HG02840 (cell line): ENCODE data around the gene AIDA.
"Not testable (repeated sequence)": the region's sequence is repeated elsewhere in the genome, so short reads cannot be mapped to it uniquely, and the experiment has no call there.

Source experiments
- ATAC-seq: cut with Tn5 transposase; IDR thresholded peaks from one replicate; pipeline ENCODE4 v1.9.1; 2021; ENCODE audit warnings: mild to moderate bottlenecking, moderate library complexity, moderate number of reproducible peaks; ENCODE audit not compliant: unreplicated experiment, low FRiP score

Gene AIDA

GRCh38 chr1:222712253-222713090 is at the start of gene AIDA, which contains the start of gene BROX:
Gene AIDA, minus strand, starts transcription at chr1:222712491. Its CDS starts 174 bp downstream, at chr1:222712317.
Gene BROX, plus strand, starts transcription at chr1:222712564. Its CDS starts 3,136 bp downstream, at chr1:222715700.
- peak; percentile 74 for ATAC-seq

GRCh38 chr1:222761083-222761482 is 48.8 kb upstream of the AIDA start:
- ATAC-seq: no peak

- no peak for ATAC-seq
Measured at GRCh38 chr1:222759451-222760035, 47.3 kb upstream of the AIDA start.

- no peak for ATAC-seq
Measured at GRCh38 chr1:222757646-222758268, 45.5 kb upstream of the AIDA start.

GRCh38 chr1:222754366-222755139 is 42.3 kb upstream of the AIDA start:
- no peak for ATAC-seq

- no peak for ATAC-seq
Measured at GRCh38 chr1:222751255-222751654, 39.0 kb upstream of the AIDA start.

- ATAC-seq: peak; percentile 65
Measured at GRCh38 chr1:222750651-222751050, 38.4 kb upstream of the AIDA start.

- ATAC-seq: no peak
Measured at GRCh38 chr1:222749927-222750326, 37.6 kb upstream of the AIDA start.

GRCh38 chr1:222741630-222742457 is 29.6 kb upstream of the AIDA start:
- ATAC-seq: not testable (repeated sequence)

GRCh38 chr1:222739929-222740328 is 27.6 kb upstream of the AIDA start:
- no peak for ATAC-seq

GRCh38 chr1:222739465-222739864 is 27.2 kb upstream of the AIDA start:
- ATAC-seq: no peak

GRCh38 chr1:222736972-222737371 is 24.7 kb upstream of the AIDA start, which contains the start of gene FAM177B:
Gene FAM177B, plus strand, starts transcription at chr1:222737202. Its CDS starts 9,344 bp downstream, at chr1:222746546.
- ATAC-seq: no peak

- no peak for ATAC-seq
Measured at GRCh38 chr1:222736470-222736869, 24.2 kb upstream of the AIDA start.

GRCh38 chr1:222734740-222735139 is 22.4 kb upstream of the AIDA start:
- no peak for ATAC-seq

GRCh38 chr1:222732216-222733159 is 20.2 kb upstream of the AIDA start:
- ATAC-seq: peak; percentile 98

- ATAC-seq: no peak
Measured at GRCh38 chr1:222730866-222731265, 18.6 kb upstream of the AIDA start.

- ATAC-seq: no peak
Measured at GRCh38 chr1:222728746-222729145, 16.5 kb upstream of the AIDA start.

- no peak for ATAC-seq
Measured at GRCh38 chr1:222716393-222716792, 4.1 kb upstream of the AIDA start.
